CD4-positive, alpha-beta T cell (primary cell): ENCODE data around the gene PKIB. TPM values are rescaled to one million over a fixed set of nuclear protein-coding genes. Genes with fewer than 3 reads are reported as not detected.

ENCODE experiments used
- ATAC-seq: fragments of 200-7000 bp; cut with Tn5 transposase; one replicate; pipeline ENCODE4 v1.10.0; 2022; ENCODE audit warnings: mild to moderate bottlenecking; ENCODE audit not compliant: poor library complexity
- CTCF ChIA-PET: fragments of 350-600 bp; sonication (Branson Sonifier 250); formaldehyde crosslinking; loops from one replicate; lab custom pipeline; 2021; ENCODE audit warnings: antibody characterized with exemption, inconsistent platforms; lab: Charles Lee
- POLR2A ChIA-PET: fragments of 350-600 bp; sonication (Branson Sonifier 250); formaldehyde crosslinking; loops from one replicate; lab custom pipeline; 2021; ENCODE audit warnings: antibody characterized with exemption, inconsistent platforms; lab: Charles Lee
- DNase-seq, 14 experiments: peaks; one replicate each; pipeline ENCODE4 v3.0.0-alpha.2; 2013 to 2020; ENCODE audit warnings: mixed read lengths in 2 of 14
- H3K27ac ChIP-seq, 2 donors: one replicate each; pipeline versions ENCODE4 v1.5.1 to v1.7.0; 2013; ENCODE audit warnings: low read length in 2 of 2, low read depth in 1 of 2, mild to moderate bottlenecking in 1 of 2
- H3K27me3 ChIP-seq, 2 experiments: 1 replicate in 1 of 2; 2 replicates in 1 of 2; pipeline versions ENCODE4 v1.6.1 to v1.7.0; 2013; ENCODE audit warnings: low read length in 2 of 2, control low read depth in 1 of 2, mild to moderate bottlenecking in 1 of 2, moderate library complexity in 1 of 2; ENCODE audit not compliant: insufficient read depth in 2 of 2, control insufficient read depth in 1 of 2
- H3K36me3 ChIP-seq: one replicate; pipeline ENCODE4 v1.6.1; 2013; ENCODE audit warnings: low read length, control low read depth; ENCODE audit not compliant: insufficient read depth
- H3K4me1 ChIP-seq: one replicate; pipeline ENCODE4 v1.6.1; 2013; ENCODE audit warnings: low read length, control low read depth; ENCODE audit not compliant: insufficient read depth
- H3K4me3 ChIP-seq: one replicate; pipeline ENCODE4 v1.5.1; 2013; ENCODE audit warnings: mild to moderate bottlenecking, low read length, moderate library complexity
- H3K9me3 ChIP-seq, 2 experiments: 1 replicate in 1 of 2; 2 replicates in 1 of 2; pipeline versions ENCODE4 v1.6.1 to v1.7.0; 2013; ENCODE audit warnings: low read length in 2 of 2, mild to moderate bottlenecking in 2 of 2, control low read depth in 1 of 2, moderate library complexity in 1 of 2; ENCODE audit not compliant: control insufficient read depth in 1 of 2, insufficient read depth in 1 of 2
- H3K27ac Mint-ChIP-seq: one replicate; pipeline ENCODE4 v1.8.0; 2020; ENCODE audit warnings: mixed read lengths
- H3K27me3 Mint-ChIP-seq: one replicate; pipeline ENCODE4 v1.8.0; 2021; ENCODE audit warnings: mixed read lengths
- H3K36me3 Mint-ChIP-seq: one replicate; pipeline ENCODE4 v1.8.0; 2021; ENCODE audit warnings: low read depth, mixed read lengths
- H3K4me1 Mint-ChIP-seq: one replicate; pipeline ENCODE4 v1.8.0; 2021; ENCODE audit warnings: low read depth, mixed read lengths
- H3K4me3 Mint-ChIP-seq: one replicate; pipeline ENCODE4 v1.8.0; 2020; ENCODE audit warnings: mild to moderate bottlenecking, mixed read lengths
- H3K9me3 Mint-ChIP-seq: one replicate; pipeline ENCODE4 v1.8.0; 2020; ENCODE audit warnings: mixed read lengths
- intact Hi-C, 2 experiments: fragments of 100-400 bp; cut with DNase I in 1 of 2; cut with micrococcal nuclease in 1 of 2; formaldehyde crosslinking; loops; one replicate each; pipeline versions ENCODE4 v1.15.1 to v1.9.0; 2023 to 2025; cut with DNase I, micrococcal nuclease
- total RNA-seq, 174 experiments: library from RNA in 2 of 174; stranded (reverse) in 2 of 174; gene quantifications; one replicate each; pipeline ENCODE4 v1.2.3 and lab custom pipeline; 2021 to 2026
- TF ChIP-seq, protein P1 (sequence below): fragments of 200-600 bp; IDR thresholded peaks from one replicate; pipeline ENCODE4 v1.8.0; 2022; ENCODE audit warnings: antibody characterized with exemption, mild to moderate bottlenecking

Gene PKIB
- total RNA-seq, 2 experiments from 2014 or later: 0.47 to 1.1 TPM

DNA sequence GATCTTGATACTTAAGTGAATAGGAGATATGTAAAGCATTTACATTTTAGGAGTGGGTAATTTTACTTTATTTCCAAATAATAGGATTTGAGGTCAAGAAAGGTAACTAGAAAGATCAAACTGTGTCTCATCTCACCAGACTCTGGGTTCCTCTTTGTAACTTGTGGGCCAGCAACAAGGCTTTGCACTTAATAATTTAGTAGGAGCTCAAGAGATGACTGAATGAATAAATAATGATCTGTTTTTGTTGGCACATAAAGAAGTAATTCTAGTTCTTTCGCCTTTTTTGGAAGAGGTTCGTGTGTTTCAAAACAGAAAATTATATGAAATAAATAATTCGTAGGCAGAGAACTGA, 101.9 kb downstream of the PKIB start:
- Histone ChIP-seq H3K4me1 (no peaks in the 10 kb centered on the region), H3K9me3 (no peaks in the 10 kb centered on the region), H3K27ac (no peak overlapping the region), H3K27me3 (no peaks in the 10 kb centered on the region), H3K4me3 (no peak overlapping the region), H3K36me3 (no peaks in the 10 kb centered on the region)
- TF ChIP-seq, protein P1, sequence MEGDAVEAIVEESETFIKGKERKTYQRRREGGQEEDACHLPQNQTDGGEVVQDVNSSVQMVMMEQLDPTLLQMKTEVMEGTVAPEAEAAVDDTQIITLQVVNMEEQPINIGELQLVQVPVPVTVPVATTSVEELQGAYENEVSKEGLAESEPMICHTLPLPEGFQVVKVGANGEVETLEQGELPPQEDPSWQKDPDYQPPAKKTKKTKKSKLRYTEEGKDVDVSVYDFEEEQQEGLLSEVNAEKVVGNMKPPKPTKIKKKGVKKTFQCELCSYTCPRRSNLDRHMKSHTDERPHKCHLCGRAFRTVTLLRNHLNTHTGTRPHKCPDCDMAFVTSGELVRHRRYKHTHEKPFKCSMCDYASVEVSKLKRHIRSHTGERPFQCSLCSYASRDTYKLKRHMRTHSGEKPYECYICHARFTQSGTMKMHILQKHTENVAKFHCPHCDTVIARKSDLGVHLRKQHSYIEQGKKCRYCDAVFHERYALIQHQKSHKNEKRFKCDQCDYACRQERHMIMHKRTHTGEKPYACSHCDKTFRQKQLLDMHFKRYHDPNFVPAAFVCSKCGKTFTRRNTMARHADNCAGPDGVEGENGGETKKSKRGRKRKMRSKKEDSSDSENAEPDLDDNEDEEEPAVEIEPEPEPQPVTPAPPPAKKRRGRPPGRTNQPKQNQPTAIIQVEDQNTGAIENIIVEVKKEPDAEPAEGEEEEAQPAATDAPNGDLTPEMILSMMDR: no peak
- ATAC-seq: no peak
- H3K36me3 Mint-ChIP-seq: no peaks in the 10 kb centered on the region
- DNase-seq: no peak
- no peak overlapping the region for H3K27ac Mint-ChIP-seq
- intact Hi-C loops: no loop called here
- ChIA-PET CTCF (no interaction called here), POLR2A (no interaction called here)
- no peaks in the 10 kb centered on the region for H3K4me1 Mint-ChIP-seq
- H3K9me3 Mint-ChIP-seq: no peaks in the 10 kb centered on the region
- H3K27me3 Mint-ChIP-seq: no peaks in the 10 kb centered on the region
- H3K4me3 Mint-ChIP-seq: no peak overlapping the region

DNA sequence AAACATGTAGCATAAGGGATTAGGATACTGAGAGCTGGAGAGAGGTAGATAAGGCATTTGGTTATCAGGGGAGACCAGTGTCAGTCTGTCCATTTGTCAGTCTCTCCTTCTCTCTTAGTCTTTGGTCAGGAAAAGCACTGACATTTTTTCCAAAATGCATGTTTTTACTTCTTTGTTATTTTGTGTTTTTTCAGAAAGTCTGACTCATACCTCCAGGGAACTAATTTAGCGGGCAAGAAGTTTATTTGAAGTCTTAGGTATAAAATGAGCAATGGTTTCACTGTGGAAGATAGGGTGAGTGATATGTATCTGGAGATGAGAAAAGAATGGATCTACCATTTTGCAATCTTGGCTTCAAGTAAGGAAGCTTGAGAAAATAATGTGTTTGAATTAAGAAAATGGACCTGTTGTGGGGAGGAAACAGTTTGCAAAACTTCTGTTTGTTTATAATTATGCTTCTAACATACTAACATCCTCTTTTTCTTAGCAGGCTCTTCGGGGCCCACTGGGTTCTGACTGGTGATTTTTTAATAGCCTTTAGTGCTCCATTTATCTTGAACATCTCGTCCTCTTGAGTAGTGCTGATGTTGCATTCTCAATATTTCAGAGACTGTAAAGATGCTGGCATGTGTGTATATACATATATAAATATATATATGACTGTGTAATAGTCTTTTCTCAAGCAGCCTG, 102.4 kb downstream of the PKIB start:
- intact Hi-C loops: no loop called here
- no peaks in the 10 kb centered on the region for H3K27me3 Mint-ChIP-seq
- Histone ChIP-seq H3K9me3 (no peaks in the 10 kb centered on the region), H3K27ac (no peak overlapping the region), H3K27me3 (no peaks in the 10 kb centered on the region), H3K4me3 (no peak overlapping the region), H3K4me1 (no peaks in the 10 kb centered on the region), H3K36me3 (no peaks in the 10 kb centered on the region)
- ATAC-seq: no peak
- POLR2A ChIA-PET: no interaction called here
- H3K27ac Mint-ChIP-seq: no peak overlapping the region
- no peaks in the 10 kb centered on the region for H3K4me1 Mint-ChIP-seq
- H3K9me3 Mint-ChIP-seq: no peaks in the 10 kb centered on the region
- DNase-seq: no peak
- no peaks in the 10 kb centered on the region for H3K36me3 Mint-ChIP-seq
- H3K4me3 Mint-ChIP-seq: no peak overlapping the region
- CTCF ChIA-PET: no interaction called here
- TF ChIP-seq, protein P1: no peak

DNA sequence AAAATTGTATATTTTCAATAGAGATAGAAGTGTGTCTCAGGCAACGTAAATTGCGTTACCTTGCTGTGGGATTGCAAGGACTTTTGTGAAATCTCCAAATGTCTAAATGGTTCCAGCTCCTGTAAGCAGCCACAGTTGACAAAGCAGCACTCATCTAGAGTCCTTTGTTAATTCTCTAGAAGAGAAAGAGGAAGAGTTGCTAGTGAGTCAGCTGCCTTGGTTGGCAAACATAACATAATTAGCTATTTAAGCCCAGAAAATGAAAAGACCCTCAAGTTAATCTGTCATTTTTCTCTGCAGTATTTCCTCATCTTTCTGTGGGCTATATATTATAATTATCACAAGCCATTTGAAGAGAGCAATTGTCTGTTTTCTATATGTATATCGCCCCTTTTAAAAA, 102.9 kb downstream of the PKIB start:
- DNase-seq (peak in 2 of 14 experiments; percentile 12 to 22), ATAC-seq (no peak)
- ChIA-PET POLR2A (no interaction called here), CTCF (no interaction called here)
- H3K4me3 ChIP-seq: no peak overlapping the region
- no peaks in the 10 kb centered on the region for H3K27me3 ChIP-seq
- no peaks in the 10 kb centered on the region for H3K27me3 Mint-ChIP-seq
- H3K27ac ChIP-seq: no peak overlapping the region
- no peak overlapping the region for H3K27ac Mint-ChIP-seq
- no peaks in the 10 kb centered on the region for H3K4me1 ChIP-seq
- H3K36me3 Mint-ChIP-seq: no peaks in the 10 kb centered on the region
- H3K9me3 ChIP-seq: no peaks in the 10 kb centered on the region
- H3K9me3 Mint-ChIP-seq: no peaks in the 10 kb centered on the region
- TF ChIP-seq, protein P1: no peak
- H3K4me3 Mint-ChIP-seq: no peak overlapping the region
- no peaks in the 10 kb centered on the region for H3K36me3 ChIP-seq
- H3K4me1 Mint-ChIP-seq: no peaks in the 10 kb centered on the region
- intact Hi-C loops: no loop called here
